ENCODE measurements around the gene LCN12. TPM values are rescaled to one million over a fixed set of nuclear protein-coding genes. Genes with fewer than 3 reads are reported as not detected.

Gene LCN12
- total and polyA plus RNA-seq, 3 donors from 2014 or later = 11.5 to 27.8 (median 27.1) TPM

DNA sequence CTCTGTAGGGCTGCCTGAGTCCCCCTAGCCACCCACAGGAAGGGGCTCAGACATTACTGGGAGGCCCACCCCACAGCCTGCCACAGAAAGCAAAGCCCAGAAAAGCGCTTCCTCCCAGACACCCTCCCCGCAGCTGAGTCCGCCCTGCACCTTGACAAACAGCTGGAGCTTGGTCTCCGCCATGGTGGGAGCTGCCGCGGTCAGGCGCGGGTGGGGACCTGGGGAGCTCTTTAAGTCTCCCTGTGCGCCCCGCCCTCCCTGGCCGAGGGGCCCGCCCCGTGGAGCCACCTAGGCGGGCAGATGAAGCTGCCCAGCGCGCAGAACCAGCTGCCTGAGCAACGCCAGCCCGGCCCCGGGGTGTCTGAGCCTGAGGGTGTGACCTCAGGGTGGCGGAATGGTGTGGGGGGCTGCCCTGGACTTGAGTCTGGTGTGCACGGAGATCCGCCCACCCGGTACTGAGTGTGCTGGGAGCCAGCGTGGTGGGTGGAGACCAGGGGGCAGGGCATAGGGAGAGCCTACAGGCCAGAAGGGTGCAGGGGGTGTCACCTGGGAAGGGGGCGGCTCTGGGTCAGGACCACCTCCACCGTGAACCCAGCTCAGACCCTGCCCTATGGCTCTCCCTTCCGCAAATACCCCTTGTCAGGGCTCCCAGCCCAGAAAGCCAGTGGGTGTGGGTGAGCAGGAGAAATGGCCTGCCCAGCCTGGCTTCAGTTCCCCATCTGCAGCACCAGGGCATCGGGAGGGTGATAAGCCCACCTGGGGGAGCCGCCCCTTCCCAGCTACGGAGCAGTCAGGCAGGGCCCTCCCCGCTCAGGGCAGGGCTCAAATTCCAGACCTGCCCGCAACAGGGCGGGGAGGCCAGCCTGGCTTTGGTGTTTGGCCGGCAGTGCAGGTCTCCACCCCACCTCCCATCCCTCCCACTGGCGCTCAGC, 44.6 kb downstream of the LCN12 start, which contains the start of gene CLIC3:
CLIC3 (minus strand) TSS at position 208 of the 932 bp plus-strand sequence; CDS start at position 183, 25 bp downstream.
- Histone ChIP-seq H3K4me1 (peaks cover 14% of the 10 kb centered on the region), H3K9me3 (no peaks in the 10 kb centered on the region), H3K27me3 (no peaks in the 10 kb centered on the region), H3K4me3 (peak within 1 kb of the TSS in 1 of 2 donors; percentile 44), H3K36me3 (ENCODE audit: low read depth, missing control alignments) (no peaks in the 10 kb centered on the region), H3K27ac (no peak within 1 kb of the TSS)
- 59 to 90% methylated on average over 3 to 35 of the region's 35 CpGs for WGBS, 2 donors
- TF ChIP-seq, protein P1, sequence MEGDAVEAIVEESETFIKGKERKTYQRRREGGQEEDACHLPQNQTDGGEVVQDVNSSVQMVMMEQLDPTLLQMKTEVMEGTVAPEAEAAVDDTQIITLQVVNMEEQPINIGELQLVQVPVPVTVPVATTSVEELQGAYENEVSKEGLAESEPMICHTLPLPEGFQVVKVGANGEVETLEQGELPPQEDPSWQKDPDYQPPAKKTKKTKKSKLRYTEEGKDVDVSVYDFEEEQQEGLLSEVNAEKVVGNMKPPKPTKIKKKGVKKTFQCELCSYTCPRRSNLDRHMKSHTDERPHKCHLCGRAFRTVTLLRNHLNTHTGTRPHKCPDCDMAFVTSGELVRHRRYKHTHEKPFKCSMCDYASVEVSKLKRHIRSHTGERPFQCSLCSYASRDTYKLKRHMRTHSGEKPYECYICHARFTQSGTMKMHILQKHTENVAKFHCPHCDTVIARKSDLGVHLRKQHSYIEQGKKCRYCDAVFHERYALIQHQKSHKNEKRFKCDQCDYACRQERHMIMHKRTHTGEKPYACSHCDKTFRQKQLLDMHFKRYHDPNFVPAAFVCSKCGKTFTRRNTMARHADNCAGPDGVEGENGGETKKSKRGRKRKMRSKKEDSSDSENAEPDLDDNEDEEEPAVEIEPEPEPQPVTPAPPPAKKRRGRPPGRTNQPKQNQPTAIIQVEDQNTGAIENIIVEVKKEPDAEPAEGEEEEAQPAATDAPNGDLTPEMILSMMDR (IDR thresholded peaks at IDR 0.05) = no peak
- TF ChIP-seq POLR2A (IDR thresholded peaks at IDR 0.05) = no peak
- DNase-seq = no peak
- intact Hi-C loops (cut with DNase I; ENCODE audit: low total_unique reads) = no loop called here

DNA sequence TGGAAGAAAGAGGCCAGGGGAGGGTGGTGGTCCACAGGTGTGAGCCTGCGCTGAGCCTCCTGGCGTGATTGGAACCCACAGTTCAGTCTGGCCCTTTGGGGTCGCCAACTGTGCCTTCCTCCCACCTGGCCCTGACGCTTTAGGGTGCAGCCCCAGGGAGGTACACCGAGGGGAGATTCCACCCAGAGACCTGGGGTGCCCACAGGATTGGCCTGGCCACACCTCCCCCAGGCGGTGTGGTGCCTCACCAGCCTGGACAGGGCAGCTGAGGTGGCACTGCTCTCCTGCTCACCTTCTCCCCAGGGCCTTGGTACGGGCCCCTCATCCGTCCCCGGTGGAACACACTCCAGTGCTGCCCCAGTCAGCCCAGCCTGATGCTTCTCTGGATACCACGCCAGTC, 45.3 kb downstream of the LCN12 start:
- no peaks in the 10 kb centered on the region for H3K36me3 ChIP-seq (ENCODE audit: low read depth, missing control alignments)
- no peak overlapping the region for H3K27ac ChIP-seq
- no peak overlapping the region for H3K4me3 ChIP-seq
- TF ChIP-seq POLR2A (IDR thresholded peaks at IDR 0.05) = no peak
- TF ChIP-seq, protein P1 (IDR thresholded peaks at IDR 0.05) = no peak
- no peaks in the 10 kb centered on the region for H3K27me3 ChIP-seq
- 87 to 95% methylated on average over 10 of the region's 10 CpGs for WGBS, 2 donors
- H3K9me3 ChIP-seq = no peaks in the 10 kb centered on the region
- peaks cover 13% of the 10 kb centered on the region for H3K4me1 ChIP-seq
- intact Hi-C loops (cut with DNase I; ENCODE audit: low total_unique reads) = no loop called here
- no peak for DNase-seq

DNA sequence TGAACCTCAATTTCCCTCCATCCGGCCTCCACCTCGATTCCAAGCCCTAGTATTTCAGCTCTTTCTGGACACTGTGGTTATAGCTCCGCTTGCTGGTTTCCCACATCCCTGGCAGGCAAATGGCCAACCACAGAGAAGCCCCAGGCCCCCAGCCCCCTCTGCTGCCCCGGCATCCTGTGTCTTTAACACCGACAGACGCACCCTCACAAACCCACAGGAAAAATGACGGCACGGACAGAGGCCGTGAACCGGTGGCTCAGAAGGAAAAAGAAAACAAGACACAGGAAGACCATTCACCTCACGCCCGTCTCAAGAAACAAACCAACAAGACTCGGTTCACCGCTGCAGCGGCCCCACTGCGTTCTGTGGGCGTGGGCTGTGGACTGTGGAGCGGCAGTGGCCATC, 45.8 kb downstream of the LCN12 start:
- intact Hi-C loops (cut with DNase I; ENCODE audit: low total_unique reads) = no loop called here
- Histone ChIP-seq H3K27ac (no peak overlapping the region), H3K4me1 (peaks cover 13% of the 10 kb centered on the region), H3K9me3 (no peaks in the 10 kb centered on the region), H3K27me3 (no peaks in the 10 kb centered on the region), H3K36me3 (ENCODE audit: low read depth, missing control alignments) (no peaks in the 10 kb centered on the region), H3K4me3 (no peak overlapping the region)
- 81 to 85% methylated on average over 18 of the region's 18 CpGs for WGBS, 2 donors
- TF ChIP-seq, protein P1 (IDR thresholded peaks at IDR 0.05) = no peak
- no peak for TF ChIP-seq POLR2A (IDR thresholded peaks at IDR 0.05)
- DNase-seq = no peak

DNA sequence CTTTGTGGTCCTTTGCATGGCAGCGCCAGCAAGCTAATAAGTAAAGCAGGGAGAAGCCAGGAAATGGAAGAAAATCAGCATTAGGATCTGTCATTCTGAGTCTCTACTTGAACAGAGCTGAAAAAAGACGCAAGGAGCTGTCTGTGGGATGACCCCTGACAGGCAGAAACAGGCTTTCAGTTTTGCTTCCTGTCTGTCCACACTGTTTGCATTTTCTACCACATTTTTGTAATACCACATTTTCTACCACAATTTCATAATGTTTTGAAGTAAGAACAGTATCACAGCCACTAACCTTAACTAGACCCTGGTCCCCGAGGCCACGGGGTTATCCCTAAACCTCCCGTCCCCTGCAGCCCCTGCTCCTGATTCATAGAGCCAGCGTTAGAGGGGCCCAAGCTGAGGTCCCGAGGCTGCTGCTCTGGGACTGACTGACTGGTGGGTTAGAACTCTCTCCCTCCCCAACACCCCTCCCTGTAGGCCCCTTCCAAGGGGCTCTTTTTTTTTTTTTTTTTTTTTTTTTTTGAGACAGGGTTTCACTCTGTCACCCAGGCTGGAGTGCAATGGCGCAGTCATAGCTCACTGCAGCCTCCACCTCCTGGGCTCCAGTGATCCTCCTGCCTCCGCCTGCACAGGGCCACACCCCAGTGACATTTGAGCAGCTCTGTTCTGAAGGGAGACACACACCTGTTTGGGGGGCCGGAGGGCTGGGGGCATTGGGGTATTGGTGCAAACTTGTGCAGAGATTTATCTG, 48.3 kb downstream of the LCN12 start:
- no peak for DNase-seq
- no peak overlapping the region for H3K4me3 ChIP-seq
- H3K36me3 ChIP-seq (ENCODE audit: low read depth, missing control alignments) = no peaks in the 10 kb centered on the region
- 78 to 83% methylated on average over 9 to 10 of the region's 10 CpGs for WGBS, 2 donors
- H3K9me3 ChIP-seq = no peaks in the 10 kb centered on the region
- H3K27me3 ChIP-seq = no peaks in the 10 kb centered on the region
- intact Hi-C loops (cut with DNase I; ENCODE audit: low total_unique reads) = no loop called here
- TF ChIP-seq, protein P1 (IDR thresholded peaks at IDR 0.05) = no peak
- no peak for TF ChIP-seq POLR2A (IDR thresholded peaks at IDR 0.05)
- H3K4me1 ChIP-seq = peaks cover 8% of the 10 kb centered on the region
- no peak overlapping the region for H3K27ac ChIP-seq
